Panc1 (cell line): Measurements from ENCODE around the gene GRIK3.

ENCODE experiments used
- POLR2AphosphoS5 ChIP-seq: IDR thresholded peaks from 2 replicates; pipeline ENCODE4 v1.6.1; 2012; ENCODE audit warnings: mild to moderate bottlenecking, low read depth, low read length, moderate library complexity
- TF ChIP-seq, protein P1 (sequence below), 2 experiments: IDR thresholded peaks; 2 replicates each; pipeline ENCODE4 v1.6.1; 2011 to 2012; ENCODE audit warnings: low read depth in 2 of 2, control low read depth in 1 of 2, low read length in 1 of 2, mild to moderate bottlenecking in 1 of 2, moderate library complexity in 1 of 2; ENCODE audit not compliant: insufficient read depth in 1 of 2

- TF ChIP-seq POLR2AphosphoS5: no peak
- TF ChIP-seq, protein P1, sequence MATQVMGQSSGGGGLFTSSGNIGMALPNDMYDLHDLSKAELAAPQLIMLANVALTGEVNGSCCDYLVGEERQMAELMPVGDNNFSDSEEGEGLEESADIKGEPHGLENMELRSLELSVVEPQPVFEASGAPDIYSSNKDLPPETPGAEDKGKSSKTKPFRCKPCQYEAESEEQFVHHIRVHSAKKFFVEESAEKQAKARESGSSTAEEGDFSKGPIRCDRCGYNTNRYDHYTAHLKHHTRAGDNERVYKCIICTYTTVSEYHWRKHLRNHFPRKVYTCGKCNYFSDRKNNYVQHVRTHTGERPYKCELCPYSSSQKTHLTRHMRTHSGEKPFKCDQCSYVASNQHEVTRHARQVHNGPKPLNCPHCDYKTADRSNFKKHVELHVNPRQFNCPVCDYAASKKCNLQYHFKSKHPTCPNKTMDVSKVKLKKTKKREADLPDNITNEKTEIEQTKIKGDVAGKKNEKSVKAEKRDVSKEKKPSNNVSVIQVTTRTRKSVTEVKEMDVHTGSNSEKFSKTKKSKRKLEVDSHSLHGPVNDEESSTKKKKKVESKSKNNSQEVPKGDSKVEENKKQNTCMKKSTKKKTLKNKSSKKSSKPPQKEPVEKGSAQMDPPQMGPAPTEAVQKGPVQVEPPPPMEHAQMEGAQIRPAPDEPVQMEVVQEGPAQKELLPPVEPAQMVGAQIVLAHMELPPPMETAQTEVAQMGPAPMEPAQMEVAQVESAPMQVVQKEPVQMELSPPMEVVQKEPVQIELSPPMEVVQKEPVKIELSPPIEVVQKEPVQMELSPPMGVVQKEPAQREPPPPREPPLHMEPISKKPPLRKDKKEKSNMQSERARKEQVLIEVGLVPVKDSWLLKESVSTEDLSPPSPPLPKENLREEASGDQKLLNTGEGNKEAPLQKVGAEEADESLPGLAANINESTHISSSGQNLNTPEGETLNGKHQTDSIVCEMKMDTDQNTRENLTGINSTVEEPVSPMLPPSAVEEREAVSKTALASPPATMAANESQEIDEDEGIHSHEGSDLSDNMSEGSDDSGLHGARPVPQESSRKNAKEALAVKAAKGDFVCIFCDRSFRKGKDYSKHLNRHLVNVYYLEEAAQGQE (IDR thresholded peaks at IDR 0.05; ENCODE audit: insufficient read depth in 1 of 2, low read depth in 2 of 2, low read length in 1 of 2): no peak
These were observed 24.2 kb upstream of the GRIK3 start for GRCh38 chr1:37058424-37058988.
